Activated CD8-positive, alpha-beta T cell treated with anti-CD3 and anti-CD28 coated beads for 36 hours (primary cell): Measurements from ENCODE around the gene SLC40A1. TPM values are rescaled to one million over a fixed set of nuclear protein-coding genes. Genes with fewer than 3 reads are reported as not detected.

Experiments used
- ATAC-seq: fragments of 200-7000 bp; cut with Tn5 transposase; one replicate; pipeline ENCODE4 v1.10.0; 2021; ENCODE audit warnings: mild to moderate bottlenecking, moderate library complexity
- CTCF ChIA-PET: fragments of 350-600 bp; sonication (Branson Sonifier 250); formaldehyde crosslinking; loops from one replicate; lab custom pipeline; 2021; ENCODE audit warnings: antibody characterized with exemption; lab: Charles Lee
- POLR2A ChIA-PET: fragments of 350-600 bp; sonication (Branson Sonifier 250); formaldehyde crosslinking; loops from one replicate; lab custom pipeline; 2021; ENCODE audit warnings: antibody characterized with exemption; lab: Charles Lee
- DNase-seq: peaks from one replicate; pipeline ENCODE4 v3.0.0-alpha.2; 2020
- H3K27ac Mint-ChIP-seq: one replicate; pipeline ENCODE4 v1.8.0; 2021; ENCODE audit warnings: mild to moderate bottlenecking, mixed read lengths
- H3K27me3 Mint-ChIP-seq: one replicate; pipeline ENCODE4 v1.8.0; 2021; ENCODE audit warnings: mixed read lengths
- H3K36me3 Mint-ChIP-seq: one replicate; pipeline ENCODE4 v1.8.0; 2021; ENCODE audit warnings: low read depth, mixed read lengths
- H3K4me1 Mint-ChIP-seq: one replicate; pipeline ENCODE4 v1.8.0; 2021; ENCODE audit warnings: low read depth, mixed read lengths
- H3K4me3 Mint-ChIP-seq: one replicate; pipeline ENCODE4 v1.8.0; 2021; ENCODE audit warnings: mild to moderate bottlenecking, moderate library complexity, mixed read lengths
- H3K9me3 Mint-ChIP-seq: one replicate; pipeline ENCODE4 v1.8.0; 2021; ENCODE audit warnings: mixed read lengths
- intact Hi-C: fragments of 100-400 bp; cut with micrococcal nuclease; formaldehyde crosslinking; loops from one replicate; pipeline ENCODE4 v1.10.0; 2022
- total RNA-seq, 2 experiments: library from RNA; stranded (reverse); gene quantifications; one replicate each; pipeline ENCODE4 v1.2.3, GENCODE V29; 2021
- TF ChIP-seq, protein P1 (sequence below): fragments of 200-600 bp; IDR thresholded peaks from one replicate; pipeline ENCODE4 v1.8.0; 2022; ENCODE audit warnings: antibody characterized with exemption, mild to moderate bottlenecking

Gene SLC40A1
- total RNA-seq, 2 experiments from 2014 or later: 1.2 to 1.5 TPM

- H3K36me3 Mint-ChIP-seq: no peaks in the 10 kb centered on the region
- DNase-seq (no peak), ATAC-seq (no peak)
- H3K27me3 Mint-ChIP-seq: peaks cover 1% of the 10 kb centered on the region
- intact Hi-C loops: no loop called here
- POLR2A ChIA-PET: no interaction called here
- H3K4me3 Mint-ChIP-seq: no peak overlapping the region
- H3K27ac Mint-ChIP-seq: no peak overlapping the region
- H3K4me1 Mint-ChIP-seq: no peaks in the 10 kb centered on the region
- no peaks in the 10 kb centered on the region for H3K9me3 Mint-ChIP-seq
- CTCF ChIA-PET: interaction anchor here (1.7 kb wide), 1 partner anchor 10 kb away, joined by 4 read pairs; no protein-coding TSS in a partner anchor
- TF ChIP-seq, protein P1, sequence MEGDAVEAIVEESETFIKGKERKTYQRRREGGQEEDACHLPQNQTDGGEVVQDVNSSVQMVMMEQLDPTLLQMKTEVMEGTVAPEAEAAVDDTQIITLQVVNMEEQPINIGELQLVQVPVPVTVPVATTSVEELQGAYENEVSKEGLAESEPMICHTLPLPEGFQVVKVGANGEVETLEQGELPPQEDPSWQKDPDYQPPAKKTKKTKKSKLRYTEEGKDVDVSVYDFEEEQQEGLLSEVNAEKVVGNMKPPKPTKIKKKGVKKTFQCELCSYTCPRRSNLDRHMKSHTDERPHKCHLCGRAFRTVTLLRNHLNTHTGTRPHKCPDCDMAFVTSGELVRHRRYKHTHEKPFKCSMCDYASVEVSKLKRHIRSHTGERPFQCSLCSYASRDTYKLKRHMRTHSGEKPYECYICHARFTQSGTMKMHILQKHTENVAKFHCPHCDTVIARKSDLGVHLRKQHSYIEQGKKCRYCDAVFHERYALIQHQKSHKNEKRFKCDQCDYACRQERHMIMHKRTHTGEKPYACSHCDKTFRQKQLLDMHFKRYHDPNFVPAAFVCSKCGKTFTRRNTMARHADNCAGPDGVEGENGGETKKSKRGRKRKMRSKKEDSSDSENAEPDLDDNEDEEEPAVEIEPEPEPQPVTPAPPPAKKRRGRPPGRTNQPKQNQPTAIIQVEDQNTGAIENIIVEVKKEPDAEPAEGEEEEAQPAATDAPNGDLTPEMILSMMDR: no peak
Measured at GRCh38 chr2:189540551-189540950, 40.0 kb downstream of the SLC40A1 start.

GRCh38 chr2:189538402-189538801 lies 42.2 kb downstream of the SLC40A1 start:
- H3K27ac Mint-ChIP-seq: no peak overlapping the region
- ATAC-seq: no peak

DNA sequence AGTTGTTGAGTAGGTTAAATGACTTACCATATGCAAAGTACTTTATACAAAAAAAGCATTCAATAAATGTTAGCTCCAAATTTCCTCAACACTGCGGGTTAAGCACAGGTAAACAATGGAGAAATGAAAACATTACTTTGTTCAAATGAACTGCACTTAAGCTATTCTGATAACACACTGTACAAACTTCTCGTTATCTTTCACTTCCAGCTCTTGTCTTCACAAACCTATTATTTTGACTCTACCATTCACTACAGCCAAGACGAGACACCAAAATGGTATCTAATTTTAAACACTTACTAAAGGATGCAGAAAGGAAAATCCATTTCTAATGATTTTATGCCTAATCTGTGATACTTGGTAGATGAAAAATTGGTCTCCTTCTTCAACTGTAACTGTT lies 43.8 kb downstream of the SLC40A1 start:
- CTCF ChIA-PET: no interaction called here

More at GRCh38 chr2:189538402-189538801, 42.2 kb downstream of the SLC40A1 start:
- ChIA-PET POLR2A (no interaction called here), CTCF (no interaction called here)
- Mint-ChIP-seq H3K9me3 (no peaks in the 10 kb centered on the region), H3K27me3 (peaks cover 1% of the 10 kb centered on the region), H3K4me3 (no peak overlapping the region), H3K36me3 (no peaks in the 10 kb centered on the region), H3K4me1 (no peaks in the 10 kb centered on the region)
- TF ChIP-seq, protein P1: no peak
- DNase-seq: no peak
- intact Hi-C loops: no loop called here

DNA sequence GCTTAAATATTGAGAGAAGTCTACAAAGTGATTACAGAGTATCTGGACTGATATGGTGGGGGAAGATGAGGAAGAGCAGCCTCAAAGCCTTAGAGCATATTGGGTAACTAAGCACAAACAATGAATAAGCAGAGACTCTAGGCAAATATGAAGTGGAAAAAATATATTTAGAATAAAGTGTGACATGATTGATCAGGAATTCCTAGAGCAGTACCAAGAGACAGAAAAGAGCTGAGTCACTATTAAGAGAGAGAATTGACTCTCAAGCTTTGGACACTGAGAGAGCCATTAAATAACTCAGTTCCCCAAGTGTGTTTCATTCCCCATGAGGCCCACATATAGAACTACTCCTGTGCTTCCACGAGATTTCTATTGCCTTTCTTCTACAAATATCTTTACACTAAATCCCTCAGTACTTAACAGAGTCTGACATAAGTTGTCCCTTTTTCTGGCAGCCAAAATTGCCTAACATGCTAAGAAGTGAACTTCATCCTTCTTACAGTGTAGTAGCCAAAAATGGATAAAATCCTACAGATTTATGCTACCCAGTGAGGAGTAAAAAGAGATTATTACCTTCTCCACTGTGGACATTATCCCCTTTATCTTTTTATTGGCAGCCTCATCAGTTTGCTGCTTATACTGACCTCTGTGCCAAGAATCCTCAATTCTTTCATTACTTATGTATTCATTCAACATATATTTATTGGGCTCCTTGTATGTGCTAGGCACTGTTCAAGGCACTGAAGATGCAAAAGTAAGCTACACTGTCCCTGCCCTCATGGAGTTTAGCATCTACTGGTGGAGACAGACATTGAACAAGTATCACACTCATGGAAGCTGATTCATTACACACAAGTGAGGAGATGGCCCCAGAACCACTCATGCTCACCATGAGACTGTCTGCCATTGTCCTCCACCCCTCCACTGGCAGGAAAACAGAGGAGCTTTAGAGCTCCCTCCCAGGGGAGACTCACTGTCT lies 45.4 kb downstream of the SLC40A1 start:
- Mint-ChIP-seq H3K4me1 (no peaks in the 10 kb centered on the region), H3K36me3 (no peaks in the 10 kb centered on the region), H3K4me3 (no peak overlapping the region), H3K27ac (no peak overlapping the region), H3K9me3 (no peaks in the 10 kb centered on the region), H3K27me3 (peaks cover 1% of the 10 kb centered on the region)
- ChIA-PET POLR2A (no interaction called here), CTCF (no interaction called here)
- ATAC-seq (no peak), DNase-seq (no peak)
- TF ChIP-seq, protein P1: no peak
- intact Hi-C loops: no loop called here

More for the DNA sequence above, 43.8 kb downstream of the SLC40A1 start:
- H3K4me3 Mint-ChIP-seq: no peak overlapping the region
- POLR2A ChIA-PET: no interaction called here
- intact Hi-C loops: no loop called here
- ATAC-seq (no peak), DNase-seq (no peak)
- peaks cover 1% of the 10 kb centered on the region for H3K27me3 Mint-ChIP-seq
- no peak overlapping the region for H3K27ac Mint-ChIP-seq
- TF ChIP-seq, protein P1: no peak
- no peaks in the 10 kb centered on the region for H3K36me3 Mint-ChIP-seq
- H3K4me1 Mint-ChIP-seq: no peaks in the 10 kb centered on the region
- H3K9me3 Mint-ChIP-seq: no peaks in the 10 kb centered on the region
